ENCODE measurements around the gene C9orf78. TPM values are rescaled to one million over a fixed set of nuclear protein-coding genes. Genes with fewer than 3 reads are reported as not detected.

C9orf78 gene
- total RNA-seq, 1 experiment from 2014 or later = 37.5 TPM

DNA sequence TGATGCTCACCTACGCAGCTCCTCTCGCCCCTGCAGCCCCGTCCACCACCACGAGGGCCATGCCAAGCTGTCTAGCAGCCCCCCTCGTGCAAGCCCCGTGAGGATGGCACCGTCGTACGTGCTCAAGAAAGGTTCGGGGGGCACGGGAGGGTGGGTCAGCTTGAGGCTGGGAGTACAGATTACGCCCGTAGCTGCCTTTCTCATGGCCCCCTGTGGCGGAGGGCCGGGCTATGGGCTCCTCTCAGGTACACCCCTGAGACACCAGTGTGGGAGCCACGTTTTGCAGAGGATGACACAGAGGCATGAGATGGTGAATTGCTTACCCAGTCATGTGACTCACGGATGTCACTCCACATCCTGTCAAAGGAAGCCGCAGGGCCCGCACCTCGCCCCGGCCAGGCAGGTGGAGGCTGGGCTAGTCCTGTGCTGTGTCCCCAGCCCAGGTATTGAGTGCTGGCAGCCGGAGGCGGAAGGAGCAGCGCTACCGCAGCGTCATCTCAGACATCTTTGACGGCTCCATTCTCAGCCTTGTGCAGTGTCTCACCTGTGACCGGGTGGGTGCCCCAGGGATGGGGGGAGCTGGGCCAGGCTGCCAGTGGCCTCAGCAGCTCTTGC lies 33.9 kb upstream of the C9orf78 start:
- Histone ChIP-seq H2AFZ (ENCODE audit: low read length) (no peak overlapping the region), H4K91ac (ENCODE audit: insufficient read length, low read depth, low read length) (no peak overlapping the region), H3K23me2 (ENCODE audit: insufficient read length, low read depth, low read length, poor library complexity, severe bottlenecking) (no peaks in the 10 kb centered on the region), H2BK12ac (ENCODE audit: insufficient read length, low read depth, low read length) (no peak overlapping the region), H4K5ac (ENCODE audit: insufficient read length, low read depth, low read length) (no peak overlapping the region), H3T11ph (ENCODE audit: low read length) (no peak overlapping the region), H3K18ac (ENCODE audit: insufficient read length, low read depth, low read length) (no peak overlapping the region), H4K20me1 (ENCODE audit: control insufficient read depth, insufficient read depth, insufficient read length) (no peaks in the 10 kb centered on the region), H3K23ac (ENCODE audit: insufficient read length, low read depth, low read length) (no peak overlapping the region), H3K79me2 (ENCODE audit: insufficient read depth, low read length) (no peaks in the 10 kb centered on the region), H3K4me2 (ENCODE audit: insufficient read depth, insufficient read length, low read length) (no peak overlapping the region), H3K9ac (ENCODE audit: extremely low read depth, insufficient read length, low read length) (no peak overlapping the region), H3K56ac (ENCODE audit: insufficient read length, low read depth, low read length) (no peak overlapping the region), H2BK20ac (ENCODE audit: low read depth, low read length, poor library complexity, severe bottlenecking) (no peak overlapping the region), H3K27me3 (ENCODE audit: insufficient read depth, low read length) (no peaks in the 10 kb centered on the region), H3K14ac (ENCODE audit: insufficient read depth, low read length) (no peak overlapping the region), H4K8ac (replicated peaks; ENCODE audit: insufficient read length, low read depth, low read length) (no peak overlapping the region), H3K9me3 (ENCODE audit: control insufficient read depth, low read depth, low read length) (no peaks in the 10 kb centered on the region), H3K27ac (ENCODE audit: insufficient read length, low read depth, low read length) (no peak overlapping the region), H3K4ac (ENCODE audit: low read depth, low read length) (no peak overlapping the region), H2AK5ac (ENCODE audit: insufficient read length, low read length) (no peak overlapping the region), H2BK5ac (ENCODE audit: insufficient read length, low read length) (no peak overlapping the region), H2BK120ac (ENCODE audit: low read depth, low read length, poor library complexity, severe bottlenecking) (no peak overlapping the region), H3K4me1 (ENCODE audit: insufficient read depth, low read length) (no peaks in the 10 kb centered on the region), H3K79me1 (ENCODE audit: insufficient read depth, low read depth, low read length, poor library complexity, severe bottlenecking) (no peaks in the 10 kb centered on the region), H2BK15ac (ENCODE audit: low read depth, low read length) (no peak overlapping the region)
- no peaks in the 10 kb centered on the region for H3K9me3 Mint-ChIP-seq
- peaks cover 2 to 21% (median 14%) of the 10 kb centered on the region in 3 experiments; a peak in 6 of 7 replicates for H3K36me3 Mint-ChIP-seq (ENCODE audit: insufficient read depth in 1 of 3, low read depth in 3 of 3)
- 0 out of 4 replicates have a peak, but pooled peaks cover 0 to 2% of the 10 kb centered on the region in 2 experiments for H3K4me1 Mint-ChIP-seq
- H3K27ac Mint-ChIP-seq = no peak overlapping the region
- TF ChIP-seq, protein P1, sequence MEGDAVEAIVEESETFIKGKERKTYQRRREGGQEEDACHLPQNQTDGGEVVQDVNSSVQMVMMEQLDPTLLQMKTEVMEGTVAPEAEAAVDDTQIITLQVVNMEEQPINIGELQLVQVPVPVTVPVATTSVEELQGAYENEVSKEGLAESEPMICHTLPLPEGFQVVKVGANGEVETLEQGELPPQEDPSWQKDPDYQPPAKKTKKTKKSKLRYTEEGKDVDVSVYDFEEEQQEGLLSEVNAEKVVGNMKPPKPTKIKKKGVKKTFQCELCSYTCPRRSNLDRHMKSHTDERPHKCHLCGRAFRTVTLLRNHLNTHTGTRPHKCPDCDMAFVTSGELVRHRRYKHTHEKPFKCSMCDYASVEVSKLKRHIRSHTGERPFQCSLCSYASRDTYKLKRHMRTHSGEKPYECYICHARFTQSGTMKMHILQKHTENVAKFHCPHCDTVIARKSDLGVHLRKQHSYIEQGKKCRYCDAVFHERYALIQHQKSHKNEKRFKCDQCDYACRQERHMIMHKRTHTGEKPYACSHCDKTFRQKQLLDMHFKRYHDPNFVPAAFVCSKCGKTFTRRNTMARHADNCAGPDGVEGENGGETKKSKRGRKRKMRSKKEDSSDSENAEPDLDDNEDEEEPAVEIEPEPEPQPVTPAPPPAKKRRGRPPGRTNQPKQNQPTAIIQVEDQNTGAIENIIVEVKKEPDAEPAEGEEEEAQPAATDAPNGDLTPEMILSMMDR (conservative IDR thresholded peaks at IDR 0.05) = no peak
- no CpG with 5 or more reads among the region's 28 CpGs for WGBS (ENCODE audit: extremely low coverage, insufficient read length, low lambda C conversion rate)
- no peaks in the 10 kb centered on the region for H3K27me3 Mint-ChIP-seq (ENCODE audit: low read depth)
- H3K4me3 Mint-ChIP-seq = no peak overlapping the region
- peak; percentile 33 for DNase-seq
